A673 (cell line): ENCODE measurements around the gene MIEF1. TPM values are rescaled to one million over a fixed set of nuclear protein-coding genes. Genes with fewer than 3 reads are reported as not detected.
"Not testable (repeated sequence)": the region's sequence is repeated elsewhere in the genome, so short reads cannot be mapped to it uniquely, and the experiment has no call there.

Experiments used
- BruUV-seq: library from RNA; stranded (reverse); fragments of 400-500 nt; replicated peaks from 2 replicates; lab custom pipeline; 2021; lab: Mats Ljungman, UMichigan
- CTCF ChIA-PET: fragments of 300-600 bp; sonication (Branson Sonifier 250); formaldehyde crosslinking; loops from one replicate; lab custom pipeline; 2022; ENCODE audit warnings: antibody characterized with exemption; lab: Charles Lee
- POLR2A ChIA-PET: fragments of 300-600 bp; sonication (Branson Sonifier 250); formaldehyde crosslinking; loops from one replicate; lab custom pipeline; 2022; ENCODE audit warnings: antibody characterized with exemption; ENCODE audit not compliant: low non-redundant PET; lab: Charles Lee
- DNase-seq: peaks from one replicate; pipeline ENCODE4 v3.0.0-alpha.2; 2015; ENCODE audit warnings: low spot score
- H3K27ac ChIP-seq: fragments of 200-600 bp; sonication (generic); 2 replicates; pipeline ENCODE4 v1.5.1; 2016; ENCODE audit warnings: mixed run types, low read depth, mild to moderate bottlenecking, mixed read lengths, antibody characterized with exemption, low read length; ENCODE audit not compliant: poor library complexity, severe bottlenecking
- H3K27me3 ChIP-seq: fragments of 200-600 bp; sonication (generic); replicated peaks from 2 replicates; pipeline ENCODE4 v1.6.1; 2017; ENCODE audit warnings: mixed run types, low read depth, mild to moderate bottlenecking, mixed read lengths, antibody characterized with exemption, low read length; ENCODE audit not compliant: insufficient read depth, poor library complexity
- H3K36me3 ChIP-seq: fragments of 200-600 bp; sonication (generic); 2 replicates; pipeline ENCODE4 v1.6.1; 2016; ENCODE audit warnings: mixed run types, mild to moderate bottlenecking, mixed read lengths, antibody characterized with exemption, low read length; ENCODE audit not compliant: insufficient read depth, poor library complexity, severe bottlenecking
- H3K4me1 ChIP-seq: fragments of 200-600 bp; sonication (generic); 2 replicates; pipeline ENCODE4 v1.6.1; 2017; ENCODE audit warnings: mixed run types, mild to moderate bottlenecking, mixed read lengths, antibody characterized with exemption, low read length; ENCODE audit not compliant: insufficient read depth, poor library complexity, severe bottlenecking
- H3K4me3 ChIP-seq: fragments of 200-600 bp; sonication (generic); 2 replicates; pipeline ENCODE4 v1.5.1; 2016; ENCODE audit warnings: low read depth, mixed run types, mild to moderate bottlenecking, mixed read lengths, low read length; ENCODE audit not compliant: poor library complexity, severe bottlenecking
- H3K9me3 ChIP-seq: fragments of 200-600 bp; sonication (generic); 2 replicates; pipeline ENCODE4 v1.6.1; 2016; ENCODE audit warnings: mixed run types, low read depth, mild to moderate bottlenecking, mixed read lengths, antibody characterized with exemption, low read length; ENCODE audit not compliant: poor library complexity, severe bottlenecking
- EZH2 ChIP-seq: fragments of 200-600 bp; sonication (generic); IDR thresholded peaks from 2 replicates; pipeline ENCODE4 v1.6.1; 2017; ENCODE audit warnings: borderline replicate concordance, low read depth, mild to moderate bottlenecking, mixed read lengths, antibody characterized with exemption, low read length; ENCODE audit not compliant: poor library complexity, severe bottlenecking
- intact Hi-C: fragments of 100-400 bp; cut with micrococcal nuclease; formaldehyde crosslinking; loops from one replicate; pipeline ENCODE4 v1.10.0; 2022; ENCODE audit not compliant: unreplicated experiment
- total RNA-seq: library from RNA; stranded (reverse); gene quantifications from 2 replicates; pipeline ENCODE4 v1.2.3, GENCODE V29; 2021
- TF ChIP-seq, protein P1 (sequence below): fragments of 300-800, 200-600 bp; sonication (generic); conservative IDR thresholded peaks from 2 replicates; pipeline ENCODE4 v1.5.1; 2017; ENCODE audit warnings: low read depth, mild to moderate bottlenecking, antibody characterized with exemption, low read length, moderate library complexity, mixed read lengths

Gene MIEF1
- total RNA-seq, 1 experiment from 2014 or later: 55.1 TPM

DNA sequence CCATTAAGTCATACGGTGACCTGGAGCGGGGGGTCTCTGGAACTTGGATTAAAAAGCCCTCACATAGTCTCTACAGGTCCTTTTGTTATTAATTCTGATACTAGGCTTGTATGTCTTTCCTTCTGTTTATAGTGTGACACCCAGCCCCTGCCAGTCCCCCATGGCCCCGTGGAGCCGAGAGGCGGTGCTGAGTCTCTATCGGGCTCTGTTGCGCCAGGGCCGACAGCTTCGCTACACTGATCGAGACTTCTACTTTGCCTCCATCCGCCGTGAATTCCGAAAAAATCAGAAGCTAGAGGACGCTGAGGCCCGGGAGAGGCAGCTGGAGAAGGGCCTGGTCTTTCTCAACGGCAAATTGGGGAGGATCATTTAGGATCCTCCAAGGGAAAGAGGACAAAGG, 2.0 kb downstream of the MIEF1 start:
- Histone ChIP-seq H3K9me3 (no peaks in the 10 kb centered on the region), H3K27me3 (no peaks in the 10 kb centered on the region), H3K27ac (no peak overlapping the region), H3K4me1 (peaks cover 21% of the 10 kb centered on the region), H3K36me3 (peaks cover 44% of the 10 kb centered on the region), H3K4me3 (no peak overlapping the region)
- CTCF ChIA-PET: no interaction called here
- intact Hi-C loops: no loop called here
- DNase-seq: no peak
- TF ChIP-seq, protein P1, sequence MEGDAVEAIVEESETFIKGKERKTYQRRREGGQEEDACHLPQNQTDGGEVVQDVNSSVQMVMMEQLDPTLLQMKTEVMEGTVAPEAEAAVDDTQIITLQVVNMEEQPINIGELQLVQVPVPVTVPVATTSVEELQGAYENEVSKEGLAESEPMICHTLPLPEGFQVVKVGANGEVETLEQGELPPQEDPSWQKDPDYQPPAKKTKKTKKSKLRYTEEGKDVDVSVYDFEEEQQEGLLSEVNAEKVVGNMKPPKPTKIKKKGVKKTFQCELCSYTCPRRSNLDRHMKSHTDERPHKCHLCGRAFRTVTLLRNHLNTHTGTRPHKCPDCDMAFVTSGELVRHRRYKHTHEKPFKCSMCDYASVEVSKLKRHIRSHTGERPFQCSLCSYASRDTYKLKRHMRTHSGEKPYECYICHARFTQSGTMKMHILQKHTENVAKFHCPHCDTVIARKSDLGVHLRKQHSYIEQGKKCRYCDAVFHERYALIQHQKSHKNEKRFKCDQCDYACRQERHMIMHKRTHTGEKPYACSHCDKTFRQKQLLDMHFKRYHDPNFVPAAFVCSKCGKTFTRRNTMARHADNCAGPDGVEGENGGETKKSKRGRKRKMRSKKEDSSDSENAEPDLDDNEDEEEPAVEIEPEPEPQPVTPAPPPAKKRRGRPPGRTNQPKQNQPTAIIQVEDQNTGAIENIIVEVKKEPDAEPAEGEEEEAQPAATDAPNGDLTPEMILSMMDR: no peak
- no peak for TF ChIP-seq EZH2
- POLR2A ChIA-PET: interaction anchor here (0.6 kb wide), 1 partner anchor 20 kb away, joined by 4 read pairs; no protein-coding TSS in a partner anchor
- no TSS peak for BruUV-seq

DNA sequence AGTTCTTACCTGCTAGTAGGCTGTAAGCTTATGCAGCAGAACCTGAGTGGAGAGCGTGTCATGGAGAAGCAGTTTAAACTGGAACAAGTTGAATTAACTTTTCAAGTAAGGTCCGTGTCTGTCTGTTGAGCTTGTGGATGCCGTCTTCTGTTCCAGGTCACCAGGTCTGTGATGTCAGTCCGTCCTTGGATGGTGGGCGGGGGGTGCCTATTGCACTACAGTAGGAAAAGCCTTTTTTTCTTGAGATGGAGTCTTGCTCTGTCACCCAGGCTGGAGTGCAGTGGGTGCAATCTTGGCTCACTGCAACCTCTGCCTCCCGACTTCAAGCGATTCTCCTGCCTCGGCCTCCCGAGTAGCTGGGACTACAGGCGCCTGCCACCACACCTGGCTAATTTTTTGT, 4.9 kb downstream of the MIEF1 start:
- H3K27ac ChIP-seq, BruUV-seq, H3K27me3 ChIP-seq, intact Hi-C loops, POLR2A ChIA-PET, DNase-seq, CTCF ChIA-PET, H3K9me3 ChIP-seq, H3K4me1 ChIP-seq, H3K4me3 ChIP-seq: not testable (repeated sequence)
- H3K36me3 ChIP-seq: peaks cover 71% of the 10 kb centered on the region

DNA sequence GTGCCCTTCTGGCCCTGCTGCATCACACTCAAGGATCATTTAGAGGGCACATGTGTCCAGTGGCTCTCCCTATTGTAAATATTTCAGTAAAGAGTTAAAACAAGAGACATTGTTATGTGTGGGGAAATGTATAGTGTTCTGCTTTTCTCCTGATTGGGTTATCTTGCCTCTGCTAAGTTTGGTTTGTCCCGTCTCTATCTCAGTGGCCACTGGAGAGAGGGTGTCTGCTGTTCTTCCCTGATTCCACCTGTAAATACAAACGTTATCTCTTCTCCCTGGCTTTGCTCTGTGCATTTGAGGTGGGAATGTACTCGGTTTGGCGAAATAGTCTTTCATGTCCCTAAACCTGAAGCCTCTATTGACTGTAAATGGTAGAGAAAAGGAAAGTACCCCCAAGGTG, 6.3 kb downstream of the MIEF1 start:
- H3K9me3 ChIP-seq: no peaks in the 10 kb centered on the region
- peaks cover 81% of the 10 kb centered on the region for H3K36me3 ChIP-seq
- TF ChIP-seq EZH2: no peak
- TF ChIP-seq, protein P1: no peak
- ChIA-PET POLR2A (no interaction called here), CTCF (no interaction called here)
- H3K4me3 ChIP-seq: no peak overlapping the region
- H3K4me1 ChIP-seq: peaks cover 4% of the 10 kb centered on the region
- no peak overlapping the region for H3K27ac ChIP-seq
- DNase-seq: no peak
- no peaks in the 10 kb centered on the region for H3K27me3 ChIP-seq
- intact Hi-C loops: no loop called here
- BruUV-seq: no TSS peak

DNA sequence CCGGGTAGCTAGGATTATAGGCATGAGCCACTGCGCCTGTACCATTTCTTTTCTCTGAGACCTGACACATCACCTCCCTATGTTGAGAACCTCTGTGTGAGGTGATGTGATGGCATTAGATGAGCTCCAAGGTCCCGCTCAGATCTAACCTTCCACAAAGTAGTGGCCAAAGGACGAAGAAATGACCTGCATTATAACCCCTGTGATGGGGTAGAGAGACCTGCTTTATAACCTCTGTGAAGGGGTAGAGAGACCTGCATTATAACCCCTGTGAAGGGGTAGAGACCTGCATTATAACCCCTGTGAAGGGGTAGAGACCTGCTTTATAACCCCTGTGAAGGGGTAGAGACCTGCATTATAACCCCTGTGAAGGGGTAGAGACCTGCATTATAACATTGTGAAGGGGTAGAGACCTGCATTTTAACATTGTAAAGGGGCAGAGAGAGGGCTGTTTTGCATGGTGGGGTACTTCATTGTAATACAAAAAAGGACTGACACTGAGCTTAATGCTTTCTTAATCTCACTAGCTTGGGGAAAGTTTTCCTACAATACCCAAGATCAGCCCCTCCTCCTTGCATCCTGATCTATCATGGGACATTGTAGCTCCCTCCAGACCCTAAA, 8.5 kb downstream of the MIEF1 start:
- ChIA-PET CTCF (interaction anchor here (1.0 kb wide), 1 partner anchor 8 kb away, joined by 3 read pairs; the partner anchor contains the start of gene MIEF1), POLR2A (interaction anchor here (0.7 kb wide), 1 partner anchor 192 kb away, joined by 3 read pairs; no protein-coding TSS in a partner anchor)
- no peak for TF ChIP-seq EZH2
- TF ChIP-seq, protein P1: no peak
- Histone ChIP-seq H3K36me3 (peaks cover 85% of the 10 kb centered on the region), H3K27me3 (no peaks in the 10 kb centered on the region), H3K27ac (no peak overlapping the region), H3K9me3 (no peaks in the 10 kb centered on the region), H3K4me3 (no peak overlapping the region), H3K4me1 (no peaks in the 10 kb centered on the region)
- intact Hi-C loops: no loop called here
- no peak for DNase-seq
- no TSS peak for BruUV-seq
